Measurements from ENCODE around the gene C1orf115.

GRCh38 chr1:220666349-220666748, 23.8 kb upstream of the C1orf115 start:
- TF ChIP-seq CTCF (IDR thresholded peaks at IDR 0.05; ENCODE audit: low read depth, low read length) (no peak), POLR2A (IDR thresholded peaks at IDR 0.05; ENCODE audit: extremely low read depth, insufficient read length) (no peak), MYC (IDR thresholded peaks at IDR 0.05; ENCODE audit: low read depth, low read length) (no peak), MAX (IDR thresholded peaks at IDR 0.05; ENCODE audit: low read depth, low read length) (no peak)

Data from NB4 (cell line).